ENCODE results near the gene CAMTA1. TPM values are rescaled to one million over a fixed set of nuclear protein-coding genes. Genes with fewer than 3 reads are reported as not detected.

The CAMTA1 gene
- polyA plus RNA-seq, 1 of the 3 experiments (the other 2 are of a cell fraction): 63.1 TPM

DNA sequence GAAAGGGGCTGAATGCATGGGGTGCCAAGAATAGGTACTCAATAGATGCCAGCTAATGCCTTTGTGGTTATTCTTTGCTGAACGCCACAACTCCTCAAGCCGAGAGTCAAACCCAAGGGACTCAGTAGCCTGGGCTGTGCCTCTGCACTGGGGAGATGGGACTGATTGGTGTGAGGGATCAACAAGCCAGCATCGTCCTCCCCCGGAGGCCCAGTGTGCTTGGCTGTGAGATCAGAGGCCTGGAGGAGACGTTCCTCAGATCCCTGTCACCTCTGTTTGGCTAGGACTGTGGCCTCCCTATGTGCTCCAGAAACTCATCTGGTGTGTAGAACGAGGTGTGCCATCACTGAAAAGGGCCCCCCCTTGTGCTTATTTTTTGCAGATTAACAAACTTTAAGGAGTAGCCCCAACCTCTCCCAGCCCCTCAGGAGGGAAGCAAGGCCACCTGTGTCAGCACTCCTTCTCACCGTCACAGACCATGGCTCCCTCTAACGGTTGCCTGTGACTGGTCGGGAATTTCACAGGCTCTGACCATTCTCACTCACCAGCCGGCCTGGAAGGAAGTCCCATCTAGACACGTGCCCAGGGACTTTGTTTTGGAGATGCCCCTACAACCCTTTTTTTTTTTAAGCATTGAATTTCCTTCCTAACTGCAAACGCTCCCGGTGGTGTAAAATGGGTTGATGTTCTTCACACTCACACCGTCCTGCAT lies 791.8 kb downstream of the CAMTA1 start:
- ChIA-PET CTCF (no interaction called here), POLR2A (no interaction called here)
- Histone ChIP-seq H3K79me2 (ENCODE audit: insufficient read depth) (no peaks in the 10 kb centered on the region), H3K27me3 (ENCODE audit: insufficient read depth) (no peaks in the 10 kb centered on the region), H3K4me3 (ENCODE audit: low read depth in 2 of 2, low read length in 1 of 2) (no peak overlapping the region), H3K4me2 (no peak overlapping the region), H2AFZ (ENCODE audit: low read depth) (no peak overlapping the region), H3K9ac (no peak overlapping the region), H4K20me1 (ENCODE audit: insufficient read depth) (no peaks in the 10 kb centered on the region), H3K9me2 (no peaks in the 10 kb centered on the region), H3K4me1 (ENCODE audit: control insufficient read depth in 1 of 2, insufficient read depth in 2 of 2, low read depth in 1 of 2, low read length in 1 of 2) (peaks cover 0 to 39% of the 10 kb centered on the region in 2 experiments; a peak in 1 of 4 replicates), H3F3A (replicated peaks; ENCODE audit: insufficient read depth) (no peaks in the 10 kb centered on the region), H3K9me3 (no peaks in the 10 kb centered on the region), H3K27ac (ENCODE audit: low read depth in 2 of 2, low read length in 1 of 2) (peak overlapping the region in 1 of 2 experiments; percentile 22; a peak in 1 of 4 replicates), H3K36me3 (replicated peaks in 1 of 2; ENCODE audit: control insufficient read depth in 1 of 2, insufficient read depth in 2 of 2, low read length in 1 of 2) (no peaks in the 10 kb centered on the region)
- DNase-seq: no peak
- TF ChIP-seq ZBTB33 (IDR thresholded peaks at IDR 0.05; ENCODE audit: borderline replicate concordance, low read depth) (no peak), TEAD4 (IDR thresholded peaks at IDR 0.05; ENCODE audit: borderline replicate concordance, insufficient read depth) (no peak), YY1 (IDR thresholded peaks at IDR 0.05; ENCODE audit: low read depth) (no peak), NRF1 (IDR thresholded peaks at IDR 0.05; ENCODE audit: low read depth, low read length) (no peak), POLR2AphosphoS5 (IDR thresholded peaks at IDR 0.05; ENCODE audit: low read depth, low read length) (no peak), FOSL2 (IDR thresholded peaks at IDR 0.05; ENCODE audit: borderline replicate concordance, low read depth) (no peak), EZH2phosphoT487 (IDR thresholded peaks at IDR 0.05; ENCODE audit: borderline replicate concordance, low read depth) (no peak), TCF12 (IDR thresholded peaks at IDR 0.05) (no peak)
- TF ChIP-seq, protein P1, sequence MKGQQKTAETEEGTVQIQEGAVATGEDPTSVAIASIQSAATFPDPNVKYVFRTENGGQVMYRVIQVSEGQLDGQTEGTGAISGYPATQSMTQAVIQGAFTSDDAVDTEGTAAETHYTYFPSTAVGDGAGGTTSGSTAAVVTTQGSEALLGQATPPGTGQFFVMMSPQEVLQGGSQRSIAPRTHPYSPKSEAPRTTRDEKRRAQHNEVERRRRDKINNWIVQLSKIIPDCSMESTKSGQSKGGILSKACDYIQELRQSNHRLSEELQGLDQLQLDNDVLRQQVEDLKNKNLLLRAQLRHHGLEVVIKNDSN (IDR thresholded peaks at IDR 0.05; ENCODE audit: borderline replicate concordance, low read depth): no peak
- TF ChIP-seq, protein P2, sequence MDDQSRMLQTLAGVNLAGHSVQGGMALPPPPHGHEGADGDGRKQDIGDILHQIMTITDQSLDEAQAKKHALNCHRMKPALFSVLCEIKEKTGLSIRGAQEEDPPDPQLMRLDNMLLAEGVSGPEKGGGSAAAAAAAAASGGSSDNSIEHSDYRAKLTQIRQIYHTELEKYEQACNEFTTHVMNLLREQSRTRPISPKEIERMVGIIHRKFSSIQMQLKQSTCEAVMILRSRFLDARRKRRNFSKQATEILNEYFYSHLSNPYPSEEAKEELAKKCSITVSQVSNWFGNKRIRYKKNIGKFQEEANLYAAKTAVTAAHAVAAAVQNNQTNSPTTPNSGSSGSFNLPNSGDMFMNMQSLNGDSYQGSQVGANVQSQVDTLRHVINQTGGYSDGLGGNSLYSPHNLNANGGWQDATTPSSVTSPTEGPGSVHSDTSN (IDR thresholded peaks at IDR 0.05): no peak
- 65% methylated on average over 8 of the region's 14 CpGs for WGBS (ENCODE audit: low lambda C conversion rate)

GRCh38 chr1:7578206-7578605 lies 793.0 kb downstream of the CAMTA1 start:
- ChIA-PET POLR2A (no interaction called here), CTCF (no interaction called here)
- no peaks in the 10 kb centered on the region for H3K27me3 ChIP-seq (ENCODE audit: insufficient read depth)
- H3K4me3 ChIP-seq (ENCODE audit: low read depth in 2 of 2, low read length in 1 of 2): no peak overlapping the region
- H3K4me1 ChIP-seq (ENCODE audit: control insufficient read depth in 1 of 2, insufficient read depth in 2 of 2, low read depth in 1 of 2, low read length in 1 of 2): peaks cover 0 to 42% of the 10 kb centered on the region in 2 experiments; a peak in 1 of 4 replicates
- H3F3A ChIP-seq (replicated peaks; ENCODE audit: insufficient read depth): no peaks in the 10 kb centered on the region
- no peak for DNase-seq
- no peaks in the 10 kb centered on the region for H4K20me1 ChIP-seq (ENCODE audit: insufficient read depth)
- no peaks in the 10 kb centered on the region for H3K9me2 ChIP-seq
- H3K36me3 ChIP-seq (replicated peaks in 1 of 2; ENCODE audit: control insufficient read depth in 1 of 2, insufficient read depth in 2 of 2, low read length in 1 of 2): no peaks in the 10 kb centered on the region
- no peaks in the 10 kb centered on the region for H3K79me2 ChIP-seq (ENCODE audit: insufficient read depth)
- no peak overlapping the region for H2AFZ ChIP-seq (ENCODE audit: low read depth)
- no peaks in the 10 kb centered on the region for H3K9me3 ChIP-seq
- H3K9ac ChIP-seq: no peak overlapping the region
- H3K4me2 ChIP-seq: no peak overlapping the region
- H3K27ac ChIP-seq (ENCODE audit: low read depth in 2 of 2, low read length in 1 of 2): no peak overlapping the region
- WGBS (ENCODE audit: low lambda C conversion rate): 68% methylated on average over 10 of the region's 15 CpGs
- TF ChIP-seq SIN3A (IDR thresholded peaks at IDR 0.05; ENCODE audit: borderline replicate concordance, low read depth, low read length) (no peak), RFX5 (IDR thresholded peaks at IDR 0.05; ENCODE audit: low read length) (no peak), TEAD4 (IDR thresholded peaks at IDR 0.05; ENCODE audit: borderline replicate concordance, insufficient read depth) (no peak), GABPA (IDR thresholded peaks at IDR 0.05; ENCODE audit: low read depth) (no peak)
- TF ChIP-seq, protein P2 (IDR thresholded peaks at IDR 0.05): no peak
